Measurements from ENCODE around the gene SLC44A1.

GRCh38 chr9:105297442-105298075 lies 53.1 kb downstream of the SLC44A1 start:
- TF ChIP-seq, protein P1, sequence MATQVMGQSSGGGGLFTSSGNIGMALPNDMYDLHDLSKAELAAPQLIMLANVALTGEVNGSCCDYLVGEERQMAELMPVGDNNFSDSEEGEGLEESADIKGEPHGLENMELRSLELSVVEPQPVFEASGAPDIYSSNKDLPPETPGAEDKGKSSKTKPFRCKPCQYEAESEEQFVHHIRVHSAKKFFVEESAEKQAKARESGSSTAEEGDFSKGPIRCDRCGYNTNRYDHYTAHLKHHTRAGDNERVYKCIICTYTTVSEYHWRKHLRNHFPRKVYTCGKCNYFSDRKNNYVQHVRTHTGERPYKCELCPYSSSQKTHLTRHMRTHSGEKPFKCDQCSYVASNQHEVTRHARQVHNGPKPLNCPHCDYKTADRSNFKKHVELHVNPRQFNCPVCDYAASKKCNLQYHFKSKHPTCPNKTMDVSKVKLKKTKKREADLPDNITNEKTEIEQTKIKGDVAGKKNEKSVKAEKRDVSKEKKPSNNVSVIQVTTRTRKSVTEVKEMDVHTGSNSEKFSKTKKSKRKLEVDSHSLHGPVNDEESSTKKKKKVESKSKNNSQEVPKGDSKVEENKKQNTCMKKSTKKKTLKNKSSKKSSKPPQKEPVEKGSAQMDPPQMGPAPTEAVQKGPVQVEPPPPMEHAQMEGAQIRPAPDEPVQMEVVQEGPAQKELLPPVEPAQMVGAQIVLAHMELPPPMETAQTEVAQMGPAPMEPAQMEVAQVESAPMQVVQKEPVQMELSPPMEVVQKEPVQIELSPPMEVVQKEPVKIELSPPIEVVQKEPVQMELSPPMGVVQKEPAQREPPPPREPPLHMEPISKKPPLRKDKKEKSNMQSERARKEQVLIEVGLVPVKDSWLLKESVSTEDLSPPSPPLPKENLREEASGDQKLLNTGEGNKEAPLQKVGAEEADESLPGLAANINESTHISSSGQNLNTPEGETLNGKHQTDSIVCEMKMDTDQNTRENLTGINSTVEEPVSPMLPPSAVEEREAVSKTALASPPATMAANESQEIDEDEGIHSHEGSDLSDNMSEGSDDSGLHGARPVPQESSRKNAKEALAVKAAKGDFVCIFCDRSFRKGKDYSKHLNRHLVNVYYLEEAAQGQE (IDR thresholded peaks at IDR 0.05; ENCODE audit: low read depth, low read length), result no peak
- no peak for TF ChIP-seq POLR2AphosphoS5 (IDR thresholded peaks at IDR 0.05; ENCODE audit: low read length)
- TF ChIP-seq USF2 (IDR thresholded peaks at IDR 0.05; ENCODE audit: borderline replicate concordance, low read depth, low read length), result no peak

Measured in GM12878 (cell line).